OCI-LY7 (cell line): ENCODE measurements around the gene PDRG1.

Source experiments
- CTCF ChIP-seq: fragments of 200-600 bp; sonication (generic); conservative IDR thresholded peaks from 2 replicates; pipeline ENCODE4 v1.5.1; 2014; ENCODE audit warnings: mild to moderate bottlenecking, antibody characterized with exemption, low read length, moderate library complexity, mixed read lengths
- EZH2phosphoT487 ChIP-seq: fragments of 200-600 bp; sonication (generic); IDR thresholded peaks from 2 replicates; pipeline ENCODE4 v1.6.1; 2018; ENCODE audit warnings: low read depth, borderline replicate concordance, mild to moderate bottlenecking, mixed run types, antibody characterized with exemption, low read length, moderate library complexity, mixed read lengths

DNA sequence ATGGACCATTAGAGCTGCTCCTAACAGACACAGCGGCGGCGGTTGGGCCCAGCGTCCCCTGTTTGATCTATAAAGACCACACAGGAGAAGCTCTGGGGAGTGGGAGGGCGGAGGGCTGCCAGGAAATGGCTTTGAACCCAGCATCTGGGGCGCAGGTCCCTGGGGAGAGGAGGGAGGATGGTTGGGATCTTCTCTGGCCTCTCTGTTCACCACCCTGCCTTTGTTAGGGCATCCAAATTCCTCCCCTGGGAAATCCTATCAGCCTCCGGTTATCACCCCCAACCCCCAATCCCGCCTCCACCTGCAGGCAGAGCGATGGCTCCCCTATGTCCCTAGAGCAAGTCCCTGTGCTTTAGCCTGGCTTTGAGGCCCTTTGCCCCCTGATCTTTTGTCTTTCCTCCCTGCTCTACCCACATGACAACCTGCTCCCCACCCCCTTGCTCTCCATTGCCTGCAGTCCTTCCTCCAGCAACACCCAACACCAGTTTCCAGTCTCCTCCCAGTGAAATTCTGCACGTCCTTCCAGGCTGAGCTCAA lies 23.2 kb upstream of the PDRG1 start:
- TF ChIP-seq CTCF = no peak
- TF ChIP-seq EZH2phosphoT487 = no peak
